Naive thymus-derived CD8-positive, alpha-beta T cell (primary cell): ENCODE measurements around the gene APOB. TPM values are rescaled to one million over a fixed set of nuclear protein-coding genes. Genes with fewer than 3 reads are reported as not detected.

Source experiments
- ATAC-seq, 2 donors: fragments of 150-1000 bp; cut with Tn5 transposase in 1 of 2; sonication (Bioruptor Pico), chemical (Tn5 transposase) in 1 of 2; 1 replicate in 1 of 2; 2 replicates in 1 of 2; pipeline ENCODE4 v1.10.0; 2021; ENCODE audit warnings: mild to moderate bottlenecking in 2 of 2, moderate library complexity in 2 of 2
- POLR2A ChIA-PET: fragments of 350-600 bp; sonication (Branson Sonifier 250); formaldehyde crosslinking; loops from one replicate; lab custom pipeline; 2021; ENCODE audit warnings: antibody characterized with exemption; lab: Charles Lee
- DNase-seq, 10 donors: peaks; one replicate each; pipeline versions ENCODE4 v3.0.0 to v3.0.0-alpha.2; 2020 to 2022
- H3K27ac Mint-ChIP-seq, 10 donors: one replicate each; pipeline ENCODE4 v1.8.0; 2020 to 2022; ENCODE audit warnings: mild to moderate bottlenecking in 10 of 10, mixed read lengths in 10 of 10, moderate library complexity in 4 of 10, inconsistent platforms in 1 of 10
- H3K27me3 Mint-ChIP-seq, 5 donors: one replicate each; pipeline ENCODE4 v1.8.0; 2021 to 2022; ENCODE audit warnings: mixed read lengths in 5 of 5
- H3K36me3 Mint-ChIP-seq, 3 donors: one replicate each; pipeline ENCODE4 v1.8.0; 2020 to 2022; ENCODE audit warnings: mixed read lengths in 3 of 3, mild to moderate bottlenecking in 2 of 3, inconsistent platforms in 1 of 3
- H3K4me1 Mint-ChIP-seq, 4 donors: one replicate each; pipeline ENCODE4 v1.8.0; 2021 to 2022; ENCODE audit warnings: mixed read lengths in 4 of 4
- H3K4me3 Mint-ChIP-seq, 10 donors: one replicate each; pipeline ENCODE4 v1.8.0; 2020 to 2022; ENCODE audit warnings: mild to moderate bottlenecking in 10 of 10, mixed read lengths in 10 of 10, moderate library complexity in 6 of 10, inconsistent platforms in 1 of 10
- H3K9me3 Mint-ChIP-seq, 9 donors: one replicate each; pipeline ENCODE4 v1.8.0; 2020 to 2022; ENCODE audit warnings: mixed read lengths in 9 of 9, mild to moderate bottlenecking in 3 of 9, inconsistent platforms in 1 of 9, moderate library complexity in 1 of 9
- polyA plus RNA-seq, 3 donors: library from polyadenylated mRNA; unstranded; fragments of 300-500 nt; fragmentation: Illumina TruSeq; gene quantifications; one replicate each; pipeline ENCODE4 v1.2.3, GENCODE V29; 2021
- total RNA-seq, 8 experiments: library from RNA in 2 of 8; stranded (reverse) in 2 of 8; gene quantifications; one replicate each; pipeline ENCODE4 v1.2.3 and lab custom pipeline; 2021 to 2026

Gene APOB
- total and polyA plus RNA-seq, 5 experiments from 2014 or later = not detected

- no peak overlapping the region for H3K4me3 Mint-ChIP-seq
- H3K27ac Mint-ChIP-seq = no peak overlapping the region
- ATAC-seq = no peak
- H3K9me3 Mint-ChIP-seq = peaks cover 0 to 2% (median 0%) of the 10 kb centered on the region in 9 donors
- H3K4me1 Mint-ChIP-seq = no peaks in the 10 kb centered on the region
- no peak for DNase-seq
- H3K27me3 Mint-ChIP-seq = peaks cover 1 to 21% (median 18%) of the 10 kb centered on the region in 5 donors
- peaks cover 0 to 4% (median 0%) of the 10 kb centered on the region in 3 donors for H3K36me3 Mint-ChIP-seq
- POLR2A ChIA-PET = no interaction called here
Observed at GRCh38 chr2:21026479-21027282, 17.2 kb downstream of the APOB start.

GRCh38 chr2:21025690-21026478 lies 18.0 kb downstream of the APOB start:
- DNase-seq (no peak), ATAC-seq (no peak)
- Mint-ChIP-seq H3K4me1 (no peaks in the 10 kb centered on the region), H3K27me3 (peaks cover 1 to 21% (median 18%) of the 10 kb centered on the region in 5 donors), H3K36me3 (peaks cover 0 to 4% (median 0%) of the 10 kb centered on the region in 3 donors), H3K27ac (no peak overlapping the region), H3K4me3 (no peak overlapping the region), H3K9me3 (peaks cover 0 to 2% (median 0%) of the 10 kb centered on the region in 9 donors)
- POLR2A ChIA-PET = no interaction called here

DNA sequence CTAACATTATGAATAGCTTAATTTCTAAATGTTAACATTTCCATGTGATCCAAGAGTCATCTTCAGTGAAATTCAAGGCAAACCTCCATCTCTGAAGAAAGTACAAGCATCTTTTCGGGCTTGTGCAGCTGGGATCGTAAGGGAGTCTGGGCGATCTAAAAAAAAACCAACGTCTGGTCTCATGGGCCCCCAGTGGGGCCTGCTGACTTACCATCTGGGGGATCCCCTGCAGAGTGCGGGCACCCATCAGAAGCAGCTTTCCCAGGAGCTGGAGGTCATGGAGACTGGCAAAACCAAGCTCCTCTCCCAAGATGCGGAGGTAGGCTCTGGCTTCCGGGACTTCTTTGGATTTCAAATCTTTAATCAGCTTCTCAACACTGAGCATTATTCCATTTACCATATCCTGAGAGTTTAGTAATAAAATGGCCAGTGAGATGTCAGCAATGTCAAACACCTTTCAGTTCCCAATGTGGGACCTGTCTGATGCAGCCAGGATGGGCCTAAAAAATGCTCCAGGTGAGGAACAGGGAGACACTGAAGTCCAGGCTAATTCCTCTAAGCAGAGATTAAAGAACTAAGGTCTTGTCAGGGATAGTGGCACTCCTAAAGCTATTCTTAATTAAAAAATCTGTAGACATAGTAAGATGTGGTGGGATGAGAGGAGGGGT lies 19.0 kb downstream of the APOB start:
- Mint-ChIP-seq H3K36me3 (peaks cover 0 to 4% (median 0%) of the 10 kb centered on the region in 3 donors), H3K27ac (no peak overlapping the region), H3K4me3 (no peak overlapping the region), H3K9me3 (peaks cover 0 to 2% (median 0%) of the 10 kb centered on the region in 9 donors), H3K4me1 (no peaks in the 10 kb centered on the region), H3K27me3 (peaks cover 1 to 18% (median 15%) of the 10 kb centered on the region in 5 donors)
- no peak for ATAC-seq
- no peak for DNase-seq
- POLR2A ChIA-PET = no interaction called here

DNA sequence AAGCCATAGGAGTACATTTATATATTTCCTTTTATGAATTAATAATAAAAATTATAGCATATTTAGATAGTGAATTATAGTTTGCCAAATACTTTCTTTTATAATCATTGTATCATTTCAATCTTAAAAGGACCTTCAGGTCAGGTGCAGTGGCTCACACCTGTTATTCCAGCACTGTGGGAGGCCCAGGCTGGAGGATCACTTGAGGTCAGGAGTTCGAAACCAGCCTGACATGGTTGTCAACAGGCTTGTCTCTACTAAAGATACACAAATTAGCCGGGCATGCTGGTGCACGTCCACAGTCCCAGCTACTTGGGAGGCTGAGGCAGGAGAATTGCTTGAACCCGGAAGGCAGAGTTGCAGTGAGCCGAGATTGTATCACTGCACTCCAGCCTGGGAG lies 19.7 kb downstream of the APOB start:
- H3K4me3 Mint-ChIP-seq = no peak overlapping the region
- no peak for ATAC-seq
- H3K4me1 Mint-ChIP-seq = no peaks in the 10 kb centered on the region

GRCh38 chr2:21023419-21024181 lies 20.3 kb downstream of the APOB start:
- Mint-ChIP-seq H3K27ac (no peak overlapping the region), H3K4me3 (no peak overlapping the region), H3K9me3 (peaks cover 0 to 2% (median 0%) of the 10 kb centered on the region in 9 donors), H3K27me3 (peaks cover 1 to 17% (median 11%) of the 10 kb centered on the region in 5 donors), H3K4me1 (no peaks in the 10 kb centered on the region), H3K36me3 (peaks cover 0 to 4% (median 0%) of the 10 kb centered on the region in 3 donors)
- DNase-seq (no peak), ATAC-seq (no peak)
- POLR2A ChIA-PET = no interaction called here

More for the DNA sequence above, 19.7 kb downstream of the APOB start:
- Mint-ChIP-seq H3K36me3 (peaks cover 0 to 4% (median 0%) of the 10 kb centered on the region in 3 donors), H3K27ac (no peak overlapping the region), H3K27me3 (peaks cover 1 to 18% (median 14%) of the 10 kb centered on the region in 5 donors), H3K9me3 (peaks cover 0 to 2% (median 0%) of the 10 kb centered on the region in 9 donors)
- POLR2A ChIA-PET = no interaction called here
- DNase-seq = no peak

DNA sequence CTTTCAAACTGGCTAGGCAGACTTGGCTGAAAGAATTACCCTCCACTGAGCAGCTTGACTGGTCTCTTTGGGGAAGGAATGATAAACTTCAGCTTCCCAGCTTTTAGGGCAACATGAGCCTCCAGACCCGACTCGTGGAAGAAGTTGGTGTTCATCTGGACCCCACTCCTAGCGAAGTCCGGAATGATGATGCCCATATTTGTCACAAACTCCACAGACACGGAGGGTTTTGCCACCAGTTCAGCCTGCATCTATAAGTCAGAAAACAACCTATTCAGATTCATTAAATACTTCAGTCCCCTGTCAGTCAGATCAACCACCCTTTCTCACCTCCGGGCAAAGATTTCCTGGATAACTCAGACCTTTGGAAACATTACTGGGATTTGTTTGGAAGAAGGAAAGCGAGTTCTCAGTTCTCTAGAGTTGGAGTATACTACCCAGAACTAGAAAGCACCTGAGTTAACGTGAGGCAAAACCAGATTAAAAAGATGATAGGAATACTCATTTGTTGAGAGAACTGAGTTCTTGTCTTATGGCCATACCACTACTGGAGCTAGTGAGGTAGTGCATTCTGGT lies 21.0 kb downstream of the APOB start:
- ATAC-seq (no peak), DNase-seq (no peak)
- no peaks in the 10 kb centered on the region for H3K36me3 Mint-ChIP-seq
- no peak overlapping the region for H3K27ac Mint-ChIP-seq
- POLR2A ChIA-PET = no interaction called here
- H3K27me3 Mint-ChIP-seq = peaks cover 8 to 17% (median 11%) of the 10 kb centered on the region in 5 donors
- peaks cover 0 to 7% (median 0%) of the 10 kb centered on the region in 9 donors for H3K9me3 Mint-ChIP-seq
- no peaks in the 10 kb centered on the region for H3K4me1 Mint-ChIP-seq
- H3K4me3 Mint-ChIP-seq = no peak overlapping the region

DNA sequence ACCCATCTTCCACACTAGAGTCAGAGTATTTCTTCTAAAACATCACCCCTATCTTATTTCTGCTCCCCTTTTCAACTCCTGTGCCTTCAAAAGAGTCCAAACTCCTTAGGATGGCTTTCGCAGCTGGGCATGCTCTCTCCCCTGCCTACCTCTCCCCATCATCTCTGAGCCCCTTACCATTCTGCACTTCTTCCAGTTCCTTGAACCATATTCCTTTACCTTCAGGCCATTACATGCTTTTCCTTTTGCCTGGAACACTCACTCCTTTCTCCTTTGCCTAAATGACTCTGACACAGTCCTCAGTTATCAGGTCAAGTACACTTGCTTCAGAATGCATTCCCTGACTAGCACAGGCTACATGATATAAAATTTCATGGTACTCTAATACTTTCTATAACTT lies 22.4 kb downstream of the APOB start:
- DNase-seq (no peak), ATAC-seq (no peak)
- Mint-ChIP-seq H3K27ac (no peak overlapping the region), H3K4me1 (no peaks in the 10 kb centered on the region), H3K36me3 (no peaks in the 10 kb centered on the region), H3K27me3 (peaks cover 8 to 19% (median 11%) of the 10 kb centered on the region in 5 donors), H3K4me3 (no peak overlapping the region), H3K9me3 (peaks cover 0 to 7% (median 0%) of the 10 kb centered on the region in 9 donors)
- POLR2A ChIA-PET = no interaction called here

DNA sequence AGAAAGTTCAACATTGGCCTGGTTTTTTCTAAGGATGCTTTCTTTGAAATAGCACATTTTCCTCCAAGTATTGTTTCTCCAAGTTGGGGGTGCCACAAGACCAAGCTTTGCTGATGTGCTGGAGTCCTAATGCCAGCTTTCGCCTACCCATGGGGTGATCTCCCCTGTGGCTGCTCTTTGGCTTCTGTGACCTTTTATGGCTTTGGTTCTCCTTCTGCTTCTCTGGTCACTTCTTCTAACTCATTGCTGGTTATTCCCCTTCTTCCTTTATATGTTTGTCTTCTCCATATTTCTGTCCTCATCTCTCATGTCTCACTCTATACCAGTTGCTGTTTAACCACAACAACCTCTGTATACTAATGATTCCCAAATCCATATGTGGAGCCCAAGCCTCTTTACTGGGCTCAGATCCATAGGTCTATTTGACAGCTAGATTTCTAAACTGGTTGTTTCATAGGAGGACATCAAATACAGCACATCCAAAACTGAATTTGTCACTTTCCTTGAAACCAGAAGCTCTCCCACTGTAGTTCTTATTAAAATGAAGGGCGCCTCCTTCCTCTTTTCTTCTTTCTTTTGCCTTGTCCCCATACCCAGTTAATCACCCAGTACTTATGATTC lies 23.1 kb downstream of the APOB start:
- Mint-ChIP-seq H3K27me3 (peaks cover 8 to 19% (median 11%) of the 10 kb centered on the region in 5 donors), H3K4me1 (no peaks in the 10 kb centered on the region), H3K27ac (no peak overlapping the region), H3K36me3 (no peaks in the 10 kb centered on the region), H3K4me3 (no peak overlapping the region), H3K9me3 (peaks cover 0 to 7% (median 0%) of the 10 kb centered on the region in 9 donors)
- ATAC-seq (no peak), DNase-seq (no peak)
- POLR2A ChIA-PET = no interaction called here

- H3K4me1 Mint-ChIP-seq = no peaks in the 10 kb centered on the region
- no peak for DNase-seq
- H3K9me3 Mint-ChIP-seq = peaks cover 0 to 7% (median 0%) of the 10 kb centered on the region in 9 donors
- H3K27me3 Mint-ChIP-seq = peaks cover 5 to 19% (median 11%) of the 10 kb centered on the region in 5 donors
- H3K27ac Mint-ChIP-seq = no peak overlapping the region
- H3K36me3 Mint-ChIP-seq = no peaks in the 10 kb centered on the region
- ATAC-seq = no peak
- H3K4me3 Mint-ChIP-seq = no peak overlapping the region
- POLR2A ChIA-PET = no interaction called here
Observed at GRCh38 chr2:21020031-21020667, 23.7 kb downstream of the APOB start.

DNA sequence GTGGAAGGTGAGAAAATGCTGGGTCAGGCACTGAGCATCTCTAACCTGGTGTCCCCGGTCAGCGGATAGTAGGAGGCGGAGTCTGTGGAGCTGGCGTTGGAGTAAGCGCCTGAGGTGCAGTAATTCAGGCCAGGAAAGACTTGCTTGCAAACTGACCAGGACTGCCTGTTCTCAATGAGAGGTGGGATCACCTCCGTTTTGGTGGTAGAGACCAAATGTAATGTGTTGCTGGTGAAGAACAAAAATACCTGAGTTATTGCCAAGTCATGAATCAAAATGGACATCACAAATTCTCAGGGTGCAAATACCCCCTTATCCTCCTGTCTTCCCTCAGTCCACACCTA lies 24.2 kb downstream of the APOB start:
- DNase-seq (no peak), ATAC-seq (no peak)
- POLR2A ChIA-PET = no interaction called here
- H3K9me3 Mint-ChIP-seq = peaks cover 0 to 7% (median 0%) of the 10 kb centered on the region in 9 donors
- H3K36me3 Mint-ChIP-seq = no peaks in the 10 kb centered on the region
- H3K4me1 Mint-ChIP-seq = no peaks in the 10 kb centered on the region
- no peak overlapping the region for H3K4me3 Mint-ChIP-seq
- peaks cover 5 to 19% (median 11%) of the 10 kb centered on the region in 5 donors for H3K27me3 Mint-ChIP-seq
- no peak overlapping the region for H3K27ac Mint-ChIP-seq

DNA sequence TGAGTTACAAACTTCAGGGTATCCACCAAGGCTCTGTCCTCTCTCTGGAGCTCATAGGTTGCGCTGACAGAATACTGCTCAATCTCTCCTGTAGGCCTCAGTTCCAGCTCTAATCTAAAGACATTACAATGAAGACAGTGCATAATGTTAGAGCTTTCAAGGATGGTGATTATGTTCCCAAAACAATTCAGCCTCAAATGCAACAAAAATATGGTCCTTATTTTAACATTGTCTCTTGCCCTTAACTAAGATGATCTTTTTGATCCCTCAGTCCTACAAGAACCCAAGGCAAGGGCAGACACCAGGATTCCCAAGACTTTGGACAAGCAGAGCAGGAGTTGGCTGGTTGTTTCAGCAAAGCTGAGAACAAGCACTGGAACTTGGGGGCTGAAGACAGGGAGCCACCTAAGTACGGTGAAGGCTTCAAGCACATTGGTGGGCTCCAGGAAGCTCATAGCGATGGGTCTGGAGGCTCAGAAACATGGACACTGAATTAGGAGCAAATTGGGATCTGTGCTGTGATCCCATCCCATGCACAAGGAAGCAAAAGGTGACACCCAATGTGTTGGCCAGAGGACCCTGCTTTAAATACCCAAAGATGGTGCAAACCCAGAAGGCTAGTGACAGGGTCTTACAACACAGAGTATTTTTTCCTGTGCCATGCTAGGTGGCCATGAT lies 24.7 kb downstream of the APOB start:
- Mint-ChIP-seq H3K4me3 (no peak overlapping the region), H3K27me3 (peaks cover 5 to 19% (median 11%) of the 10 kb centered on the region in 5 donors), H3K4me1 (no peaks in the 10 kb centered on the region), H3K9me3 (peaks cover 0 to 7% (median 0%) of the 10 kb centered on the region in 9 donors), H3K36me3 (no peaks in the 10 kb centered on the region), H3K27ac (no peak overlapping the region)
- POLR2A ChIA-PET = no interaction called here
- ATAC-seq (no peak), DNase-seq (no peak)
